Endothelial cell (in vitro differentiated cells): Measurements from ENCODE around the gene GLA. TPM values are rescaled to one million over a fixed set of nuclear protein-coding genes. Genes with fewer than 3 reads are reported as not detected.

ENCODE experiments used
- DNase-seq: peaks from one replicate; pipeline ENCODE4 v3.0.0; 2021; ENCODE audit warnings: low spot score
- H3K27ac Mint-ChIP-seq: one replicate; pipeline ENCODE4 v1.8.0; 2021; ENCODE audit warnings: mixed read lengths, inconsistent platforms; ENCODE audit not compliant: unreplicated experiment
- H3K27me3 Mint-ChIP-seq: one replicate; pipeline ENCODE4 v1.8.0; 2021; ENCODE audit warnings: mild to moderate bottlenecking, moderate library complexity, mixed read lengths, inconsistent platforms; ENCODE audit not compliant: unreplicated experiment
- H3K36me3 Mint-ChIP-seq: one replicate; pipeline ENCODE4 v1.8.0; 2021; ENCODE audit warnings: mild to moderate bottlenecking, low read depth, mixed read lengths, inconsistent platforms; ENCODE audit not compliant: unreplicated experiment
- H3K4me1 Mint-ChIP-seq: one replicate; pipeline ENCODE4 v1.8.0; 2021; ENCODE audit warnings: mild to moderate bottlenecking, mixed read lengths, inconsistent platforms; ENCODE audit not compliant: unreplicated experiment
- H3K4me3 Mint-ChIP-seq: one replicate; pipeline ENCODE4 v1.8.0; 2021; ENCODE audit warnings: mild to moderate bottlenecking, mixed read lengths, inconsistent platforms; ENCODE audit not compliant: unreplicated experiment
- H3K9me3 Mint-ChIP-seq: one replicate; pipeline ENCODE4 v1.8.0; 2021; ENCODE audit warnings: mixed read lengths, inconsistent platforms; ENCODE audit not compliant: unreplicated experiment
- total RNA-seq: library from RNA; stranded (reverse); fragmentation: NEBNext Ultra II Directional; extraction: Animal tissue kit (Norgen Biotek cat#: 25700); gene quantifications from one replicate; pipeline ENCODE4 v1.2.1, GENCODE V29; 2021; ENCODE audit not compliant: unreplicated experiment
- TF ChIP-seq, protein P1 (sequence below): fragments of 200-600 bp; sonication (generic); IDR thresholded peaks from one replicate; pipeline ENCODE4 v1.5.0; 2021; ENCODE audit warnings: antibody characterized with exemption; ENCODE audit not compliant: unreplicated experiment

Gene GLA
- total RNA-seq, 1 donor from 2014 or later = 37.8 TPM

DNA sequence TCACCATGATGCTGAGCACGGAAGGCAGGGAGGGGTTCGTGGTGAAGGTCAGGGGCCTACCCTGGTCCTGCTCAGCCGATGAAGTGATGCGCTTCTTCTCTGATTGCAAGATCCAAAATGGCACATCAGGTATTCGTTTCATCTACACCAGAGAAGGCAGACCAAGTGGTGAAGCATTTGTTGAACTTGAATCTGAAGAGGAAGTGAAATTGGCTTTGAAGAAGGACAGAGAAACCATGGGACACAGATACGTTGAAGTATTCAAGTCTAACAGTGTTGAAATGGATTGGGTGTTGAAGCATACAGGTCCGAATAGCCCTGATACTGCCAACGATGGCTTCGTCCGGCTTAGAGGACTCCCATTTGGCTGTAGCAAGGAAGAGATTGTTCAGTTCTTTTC, 4.3 kb upstream of the GLA start:
- Mint-ChIP-seq H3K27me3 (peaks cover 5% of the 10 kb centered on the region), H3K36me3 (peaks cover 13% of the 10 kb centered on the region), H3K27ac (no peak overlapping the region), H3K4me3 (no peak overlapping the region), H3K4me1 (peaks cover 12% of the 10 kb centered on the region), H3K9me3 (no peaks in the 10 kb centered on the region)
- TF ChIP-seq, protein P1, sequence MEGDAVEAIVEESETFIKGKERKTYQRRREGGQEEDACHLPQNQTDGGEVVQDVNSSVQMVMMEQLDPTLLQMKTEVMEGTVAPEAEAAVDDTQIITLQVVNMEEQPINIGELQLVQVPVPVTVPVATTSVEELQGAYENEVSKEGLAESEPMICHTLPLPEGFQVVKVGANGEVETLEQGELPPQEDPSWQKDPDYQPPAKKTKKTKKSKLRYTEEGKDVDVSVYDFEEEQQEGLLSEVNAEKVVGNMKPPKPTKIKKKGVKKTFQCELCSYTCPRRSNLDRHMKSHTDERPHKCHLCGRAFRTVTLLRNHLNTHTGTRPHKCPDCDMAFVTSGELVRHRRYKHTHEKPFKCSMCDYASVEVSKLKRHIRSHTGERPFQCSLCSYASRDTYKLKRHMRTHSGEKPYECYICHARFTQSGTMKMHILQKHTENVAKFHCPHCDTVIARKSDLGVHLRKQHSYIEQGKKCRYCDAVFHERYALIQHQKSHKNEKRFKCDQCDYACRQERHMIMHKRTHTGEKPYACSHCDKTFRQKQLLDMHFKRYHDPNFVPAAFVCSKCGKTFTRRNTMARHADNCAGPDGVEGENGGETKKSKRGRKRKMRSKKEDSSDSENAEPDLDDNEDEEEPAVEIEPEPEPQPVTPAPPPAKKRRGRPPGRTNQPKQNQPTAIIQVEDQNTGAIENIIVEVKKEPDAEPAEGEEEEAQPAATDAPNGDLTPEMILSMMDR = no peak
- DNase-seq = no peak

DNA sequence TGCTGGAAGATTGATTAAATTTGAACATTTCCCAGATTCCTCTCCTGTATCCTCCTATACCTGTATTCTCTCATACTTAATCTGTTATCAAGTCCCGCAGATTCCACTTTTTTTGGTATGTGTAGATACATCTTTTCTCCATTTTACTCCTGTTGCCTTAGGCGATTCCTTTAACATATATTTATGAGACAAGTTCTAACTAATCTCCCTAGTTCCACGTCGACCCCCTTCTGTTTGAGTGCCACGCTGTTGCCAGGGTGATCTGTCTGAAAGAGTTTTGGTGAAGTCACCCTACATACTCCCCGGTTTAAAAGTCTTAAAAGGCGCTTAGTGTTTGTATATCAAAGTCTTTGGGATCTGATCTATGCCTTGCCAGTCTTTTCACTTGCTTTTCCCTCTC, 2.7 kb upstream of the GLA start:
- no peak for DNase-seq
- Mint-ChIP-seq H3K27ac (peak overlapping the region; percentile 97), H3K9me3 (no peaks in the 10 kb centered on the region), H3K36me3 (peaks cover 14% of the 10 kb centered on the region), H3K27me3 (peaks cover 7% of the 10 kb centered on the region), H3K4me1 (peaks cover 11% of the 10 kb centered on the region), H3K4me3 (peak overlapping the region; percentile 31)
- TF ChIP-seq, protein P1 = no peak

DNA sequence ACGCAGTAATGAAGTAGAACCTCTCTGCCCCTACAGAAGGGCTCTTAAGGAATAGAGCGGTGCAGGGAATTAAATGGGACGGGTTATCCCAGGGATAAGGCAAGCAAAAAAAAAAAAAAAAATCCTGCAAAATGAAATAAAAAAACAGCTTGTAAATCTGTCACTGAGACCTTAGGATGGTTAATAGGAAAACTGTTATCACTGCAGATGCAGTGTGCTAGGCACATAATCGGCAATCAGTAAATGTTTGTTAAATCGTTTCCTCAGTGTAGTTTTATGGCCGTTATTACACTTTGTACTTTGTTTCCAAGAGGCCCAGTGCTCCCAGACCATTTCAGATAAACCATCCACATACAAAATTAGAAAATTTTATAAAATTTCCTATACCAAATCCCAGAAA, 1.3 kb upstream of the GLA start:
- H3K4me1 Mint-ChIP-seq = peaks cover 11% of the 10 kb centered on the region
- TF ChIP-seq, protein P1 = no peak
- no peaks in the 10 kb centered on the region for H3K9me3 Mint-ChIP-seq
- H3K27ac Mint-ChIP-seq = peak overlapping the region; percentile 100
- H3K36me3 Mint-ChIP-seq = peaks cover 14% of the 10 kb centered on the region
- peaks cover 7% of the 10 kb centered on the region for H3K27me3 Mint-ChIP-seq
- DNase-seq = no peak
- H3K4me3 Mint-ChIP-seq = peak overlapping the region; percentile 99

DNA sequence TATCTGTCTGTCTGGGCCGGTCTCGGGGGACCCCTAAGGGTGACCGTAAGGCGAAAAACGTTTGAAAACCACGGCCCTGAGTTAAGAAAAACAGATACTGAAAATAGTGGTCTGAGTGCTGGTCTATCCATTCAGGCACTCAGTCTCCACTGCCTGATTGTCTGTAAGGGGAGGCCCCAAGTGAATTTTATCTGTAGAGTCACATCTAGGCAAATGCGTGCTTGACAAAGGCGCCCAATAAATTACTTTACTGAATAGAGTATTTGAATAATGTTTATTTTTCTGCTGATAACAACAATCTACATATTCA, 762 bp upstream of the GLA start:
- H3K27me3 Mint-ChIP-seq = peaks cover 7% of the 10 kb centered on the region
- H3K4me3 Mint-ChIP-seq = peak overlapping the region; percentile 99
- peak overlapping the region; percentile 100 for H3K27ac Mint-ChIP-seq
- peaks cover 11% of the 10 kb centered on the region for H3K4me1 Mint-ChIP-seq
- no peak for DNase-seq
- H3K36me3 Mint-ChIP-seq = peaks cover 14% of the 10 kb centered on the region
- TF ChIP-seq, protein P1 = no peak
- no peaks in the 10 kb centered on the region for H3K9me3 Mint-ChIP-seq

DNA sequence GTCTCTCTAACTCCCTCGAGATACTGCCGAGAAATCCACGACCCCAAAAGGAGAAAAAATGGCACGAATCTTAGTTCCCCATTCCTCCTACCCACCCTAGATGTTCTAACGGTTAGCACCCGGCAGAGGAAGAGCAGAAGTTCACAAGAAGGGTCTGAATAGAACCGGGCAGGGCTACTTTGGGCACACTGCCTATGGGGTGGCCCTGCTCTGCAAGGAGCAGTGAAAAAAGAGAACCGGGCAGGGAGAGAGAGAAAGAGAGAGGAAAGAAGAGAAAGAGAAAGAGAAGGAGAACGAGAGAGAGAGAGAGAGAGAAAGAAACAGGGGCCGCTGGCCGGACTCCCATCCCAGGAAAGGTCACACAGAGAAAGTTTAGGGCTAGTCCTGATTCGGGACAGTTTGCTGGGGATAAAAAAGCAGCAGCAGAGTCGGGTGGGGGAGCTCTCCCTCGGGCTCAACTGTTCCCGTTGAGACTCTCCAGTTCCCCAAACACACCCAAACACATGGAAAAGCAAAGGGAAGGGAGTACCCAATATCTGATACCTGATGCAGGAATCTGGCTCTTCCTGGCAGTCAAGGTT, 468 bp downstream of the GLA start:
- DNase-seq = no peak
- Mint-ChIP-seq H3K9me3 (no peaks in the 10 kb centered on the region), H3K27ac (peak overlapping the region; percentile 100), H3K4me1 (peaks cover 11% of the 10 kb centered on the region), H3K36me3 (peaks cover 11% of the 10 kb centered on the region), H3K27me3 (peaks cover 7% of the 10 kb centered on the region), H3K4me3 (peak overlapping the region; percentile 99)
- TF ChIP-seq, protein P1 = no peak
